ENCODE data around the gene TRIB2. TPM values are rescaled to one million over a fixed set of nuclear protein-coding genes. Genes with fewer than 3 reads are reported as not detected.

Gene TRIB2
- total RNA-seq, 1 donor from 2014 or later = 19.3 TPM

DNA sequence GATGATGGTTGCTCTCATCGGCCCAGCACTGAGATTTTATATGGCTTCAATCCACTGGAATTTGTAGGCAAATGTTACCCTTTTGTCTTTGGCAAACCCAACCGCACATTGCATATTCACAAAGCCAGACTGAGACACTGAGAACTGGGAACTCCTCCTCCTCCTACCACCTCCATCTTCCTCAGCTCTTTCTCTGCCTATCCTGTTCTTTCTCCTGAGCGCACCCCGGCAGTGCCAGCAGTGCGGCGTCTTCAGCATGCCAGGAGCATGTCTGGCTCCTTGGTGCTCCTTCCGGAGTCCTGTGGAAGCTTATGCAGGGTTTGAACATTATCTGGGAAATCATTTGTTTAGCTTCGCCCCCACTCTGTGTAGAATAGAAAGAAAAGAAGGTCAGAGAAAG is 50.8 kb downstream of the TRIB2 start:
- peaks cover 4% of the 10 kb centered on the region for H3K9me3 Mint-ChIP-seq
- DNase-seq (no peak), ATAC-seq (ENCODE audit: low read depth) (no peak)
- H3K27ac Mint-ChIP-seq = no peak overlapping the region
- ChIA-PET POLR2A (no interaction called here), CTCF (no interaction called here)
- peaks cover 50% of the 10 kb centered on the region for H3K27me3 Mint-ChIP-seq
- no peaks in the 10 kb centered on the region for H3K36me3 Mint-ChIP-seq (ENCODE audit: low read depth)
- no peak for TF ChIP-seq CTCF (IDR thresholded peaks at IDR 0.05)
- no peaks in the 10 kb centered on the region for H3K4me1 Mint-ChIP-seq
- H3K4me3 Mint-ChIP-seq = no peak overlapping the region
- intact Hi-C loops (cut with micrococcal nuclease) = no loop called here

DNA sequence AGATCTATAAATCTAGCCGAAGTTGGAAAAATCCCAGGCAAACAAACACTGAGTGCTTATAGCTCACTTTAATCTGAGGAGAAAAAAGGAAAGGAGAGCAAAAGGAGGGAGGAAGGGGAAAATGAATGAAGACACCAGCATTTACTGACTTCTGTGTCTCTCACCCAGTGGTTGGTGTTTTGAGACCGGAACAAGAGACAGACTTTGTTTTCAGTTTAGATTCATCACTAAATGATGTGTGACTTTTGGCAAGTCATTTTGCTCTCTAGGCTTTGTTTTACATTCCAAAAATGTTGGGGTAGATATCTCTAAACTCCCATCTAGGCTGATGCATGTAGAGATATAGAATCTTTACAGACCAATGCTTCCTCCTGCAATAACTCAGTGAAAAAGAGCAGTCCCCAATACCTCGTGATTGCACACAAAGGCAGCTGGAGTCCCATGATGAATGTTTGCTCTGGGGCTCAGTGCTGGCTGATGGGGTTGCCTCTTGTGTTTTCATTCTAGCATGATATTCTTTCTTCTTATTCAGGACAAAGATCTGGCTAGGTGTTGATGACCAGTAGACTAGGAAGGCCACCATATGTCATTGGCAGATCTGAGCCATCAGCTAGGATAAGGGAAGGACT is 51.4 kb downstream of the TRIB2 start:
- Mint-ChIP-seq H3K36me3 (ENCODE audit: low read depth) (no peaks in the 10 kb centered on the region), H3K27me3 (peaks cover 48% of the 10 kb centered on the region), H3K27ac (no peak overlapping the region), H3K4me1 (no peaks in the 10 kb centered on the region), H3K9me3 (peaks cover 4% of the 10 kb centered on the region), H3K4me3 (no peak overlapping the region)
- no peak for DNase-seq
- no peak for TF ChIP-seq CTCF (IDR thresholded peaks at IDR 0.05)
- intact Hi-C loops (cut with micrococcal nuclease) = no loop called here
- ChIA-PET CTCF (no interaction called here), POLR2A (no interaction called here)
- ATAC-seq (ENCODE audit: low read depth) = no peak

GRCh38 chr2:12769492-12770105 is 52.9 kb downstream of the TRIB2 start:
- no peak for ATAC-seq (ENCODE audit: low read depth)
- Mint-ChIP-seq H3K9me3 (no peaks in the 10 kb centered on the region), H3K36me3 (ENCODE audit: low read depth) (no peaks in the 10 kb centered on the region), H3K27ac (no peak overlapping the region), H3K4me1 (no peaks in the 10 kb centered on the region), H3K27me3 (peaks cover 49% of the 10 kb centered on the region), H3K4me3 (no peak overlapping the region)
- ChIA-PET CTCF (no interaction called here), POLR2A (no interaction called here)
- no peak for DNase-seq
- TF ChIP-seq CTCF (IDR thresholded peaks at IDR 0.05) = no peak
- intact Hi-C loops (cut with micrococcal nuclease) = no loop called here

GRCh38 chr2:12770300-12770968 is 53.7 kb downstream of the TRIB2 start:
- no peak for DNase-seq
- Mint-ChIP-seq H3K36me3 (ENCODE audit: low read depth) (no peaks in the 10 kb centered on the region), H3K9me3 (no peaks in the 10 kb centered on the region), H3K27ac (no peak overlapping the region), H3K4me1 (no peaks in the 10 kb centered on the region), H3K4me3 (no peak overlapping the region), H3K27me3 (peaks cover 48% of the 10 kb centered on the region)
- CTCF ChIA-PET = no interaction called here
- no peak for TF ChIP-seq CTCF (IDR thresholded peaks at IDR 0.05)
- POLR2A ChIA-PET = no interaction called here
- intact Hi-C loops (cut with micrococcal nuclease) = no loop called here
- no peak for ATAC-seq (ENCODE audit: low read depth)

DNA sequence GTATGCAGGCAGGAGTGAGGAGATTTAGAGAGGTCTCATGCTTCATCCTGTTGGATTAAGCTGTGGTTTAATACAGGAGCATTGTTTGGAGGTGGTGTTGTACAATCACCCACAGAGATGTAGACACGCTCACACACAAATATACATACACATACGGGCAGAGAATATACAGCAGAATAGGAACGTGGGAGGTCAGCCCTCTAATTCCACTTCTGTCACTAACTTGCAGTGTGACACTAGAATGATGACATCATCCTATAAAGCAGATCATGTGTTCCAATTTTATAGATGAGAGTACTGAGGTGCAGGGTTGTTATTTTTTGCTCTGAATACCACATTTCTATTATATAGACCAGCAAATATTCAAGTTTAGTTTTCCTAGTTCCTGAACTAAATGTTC is 54.4 kb downstream of the TRIB2 start:
- ChIA-PET CTCF (no interaction called here), POLR2A (no interaction called here)
- peaks cover 48% of the 10 kb centered on the region for H3K27me3 Mint-ChIP-seq
- no peaks in the 10 kb centered on the region for H3K4me1 Mint-ChIP-seq
- ATAC-seq (ENCODE audit: low read depth) = no peak
- intact Hi-C loops (cut with micrococcal nuclease) = no loop called here
- no peak for DNase-seq
- H3K9me3 Mint-ChIP-seq = no peaks in the 10 kb centered on the region
- TF ChIP-seq CTCF (IDR thresholded peaks at IDR 0.05) = no peak
- no peaks in the 10 kb centered on the region for H3K36me3 Mint-ChIP-seq (ENCODE audit: low read depth)
- no peak overlapping the region for H3K27ac Mint-ChIP-seq
- H3K4me3 Mint-ChIP-seq = no peak overlapping the region
